AG10803 (cell line): ENCODE measurements around the gene ATR.

ENCODE experiments used
- DNase-seq: peaks from one replicate; pipeline ENCODE4 v3.0.0; 2010; ENCODE audit warnings: low read depth
- H3K4me3 ChIP-seq: 2 replicates; pipeline ENCODE4 v1.5.1; 2011; ENCODE audit warnings: mild to moderate bottlenecking, low read length, control low read depth
- CTCF ChIP-seq: conservative IDR thresholded peaks from 2 replicates; pipeline ENCODE4 v1.5.1; 2011; ENCODE audit warnings: mild to moderate bottlenecking, low read length, control low read depth, inconsistent platforms

The ATR gene

GRCh38 chr3:142578329-142579223 lies at the start of gene ATR:
Gene ATR, minus strand, starts transcription at chr3:142578733. Its CDS starts 29 bp downstream, at chr3:142578704.
- no peak for TF ChIP-seq CTCF
- H3K4me3 ChIP-seq: peak within 1 kb of the TSS; percentile 97
- DNase-seq: peak; percentile 95

- H3K4me3 ChIP-seq: no peak overlapping the region
- no peak for TF ChIP-seq CTCF
- no peak for DNase-seq
Measured at GRCh38 chr3:142626971-142627370, 48.4 kb upstream of the ATR start.

GRCh38 chr3:142625153-142625440 lies 46.6 kb upstream of the ATR start:
- no peak for DNase-seq
- no peak overlapping the region for H3K4me3 ChIP-seq

GRCh38 chr3:142624341-142625152 lies 46.0 kb upstream of the ATR start:
- DNase-seq: no peak
- no peak overlapping the region for H3K4me3 ChIP-seq
- TF ChIP-seq CTCF: no peak

More at GRCh38 chr3:142625153-142625440, 46.6 kb upstream of the ATR start:
- TF ChIP-seq CTCF: no peak

GRCh38 chr3:142623194-142623593 lies 44.7 kb upstream of the ATR start:
- H3K4me3 ChIP-seq: no peak overlapping the region
- no peak for DNase-seq
- no peak for TF ChIP-seq CTCF

- TF ChIP-seq CTCF: no peak
- H3K4me3 ChIP-seq: no peak overlapping the region
- DNase-seq: no peak
Measured at GRCh38 chr3:142622405-142622804, 43.9 kb upstream of the ATR start.

- H3K4me3 ChIP-seq: no peak overlapping the region
- no peak for TF ChIP-seq CTCF
- DNase-seq: no peak
Measured at GRCh38 chr3:142618917-142619461, 40.5 kb upstream of the ATR start.
